Measurements from ENCODE around the gene BCHE. TPM values are rescaled to one million over a fixed set of nuclear protein-coding genes. Genes with fewer than 3 reads are reported as not detected.
A peak's percentile ranks its signal among the peaks of the same experiment; 100 is the strongest.

Gene BCHE
- total RNA-seq, 1 experiment from 2014 or later: not detected

DNA sequence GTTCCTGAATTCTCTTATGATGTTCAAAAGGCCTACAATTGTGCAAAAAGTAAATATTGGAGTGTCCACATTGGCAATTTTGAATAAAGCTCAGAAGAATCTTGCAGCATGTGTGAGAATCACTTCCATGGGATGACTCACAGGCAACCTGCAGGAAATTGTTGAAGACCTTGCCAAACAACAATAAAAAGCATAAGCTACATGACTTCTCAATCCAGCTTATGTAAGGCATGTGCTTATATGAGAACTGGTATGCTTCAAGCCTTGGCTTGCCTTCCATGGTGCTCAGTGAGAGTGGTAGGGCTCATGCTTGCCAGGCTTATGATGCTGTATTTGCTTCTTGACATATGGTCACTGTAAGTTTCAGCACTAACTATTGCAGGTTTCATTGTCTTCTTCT is 18.4 kb upstream of the BCHE start:
- H3K36me3 Mint-ChIP-seq (ENCODE audit: insufficient read depth, unreplicated experiment): no peaks in the 10 kb centered on the region
- intact Hi-C loops (cut with micrococcal nuclease; ENCODE audit: unreplicated experiment): no loop called here
- no peaks in the 10 kb centered on the region for H3K4me1 ChIP-seq
- BruUV-seq (replicated peaks): no TSS peak
- H3K9me3 ChIP-seq: no peaks in the 10 kb centered on the region
- H3K4me3 ChIP-seq (ENCODE audit: low read depth, low read length): no peak overlapping the region
- no peaks in the 10 kb centered on the region for H3K4me1 Mint-ChIP-seq (ENCODE audit: low read depth, unreplicated experiment)
- no peak overlapping the region for H3K4me3 Mint-ChIP-seq (ENCODE audit: unreplicated experiment)
- H3K27me3 Mint-ChIP-seq (ENCODE audit: insufficient read depth, unreplicated experiment): no peaks in the 10 kb centered on the region
- H3K27ac Mint-ChIP-seq (ENCODE audit: unreplicated experiment): no peak overlapping the region
- no peaks in the 10 kb centered on the region for H3K27me3 ChIP-seq (replicated peaks; ENCODE audit: control insufficient read depth, insufficient read depth, low read length)
- TF ChIP-seq CTCF (IDR thresholded peaks at IDR 0.05; ENCODE audit: insufficient read depth in 1 of 2, low read depth in 1 of 2, low read length in 1 of 2, severe bottlenecking in 1 of 2, unreplicated experiment in 1 of 2): no peak
- no peaks in the 10 kb centered on the region for H3K36me3 ChIP-seq (ENCODE audit: control insufficient read depth, insufficient read depth, low read length)
- no peaks in the 10 kb centered on the region for H3K9me3 Mint-ChIP-seq (ENCODE audit: unreplicated experiment)
- POLR2A ChIA-PET: no interaction called here
- CTCF ChIA-PET: interaction anchor here (0.6 kb wide), 1 partner anchor 52 kb away, joined by 4 read pairs; no protein-coding TSS in a partner anchor
- DNase-seq: no peak

GRCh38 chr3:165854696-165855095 is 17.5 kb upstream of the BCHE start:
- H3K4me1 Mint-ChIP-seq (ENCODE audit: low read depth, unreplicated experiment): no peaks in the 10 kb centered on the region
- no TSS peak for BruUV-seq (replicated peaks)
- ChIA-PET CTCF (no interaction called here), POLR2A (no interaction called here)
- peak; percentile 44 to 48 for TF ChIP-seq CTCF (IDR thresholded peaks at IDR 0.05; ENCODE audit: insufficient read depth in 1 of 2, low read depth in 1 of 2, low read length in 1 of 2, severe bottlenecking in 1 of 2, unreplicated experiment in 1 of 2)
- Histone ChIP-seq H3K27me3 (replicated peaks; ENCODE audit: control insufficient read depth, insufficient read depth, low read length) (no peaks in the 10 kb centered on the region), H3K4me3 (ENCODE audit: low read depth, low read length) (no peak overlapping the region), H3K9me3 (no peaks in the 10 kb centered on the region), H3K36me3 (ENCODE audit: control insufficient read depth, insufficient read depth, low read length) (no peaks in the 10 kb centered on the region), H3K4me1 (no peaks in the 10 kb centered on the region)
- H3K4me3 Mint-ChIP-seq (ENCODE audit: unreplicated experiment): no peak overlapping the region
- DNase-seq: no peak
- H3K27ac Mint-ChIP-seq (ENCODE audit: unreplicated experiment): no peak overlapping the region
- H3K9me3 Mint-ChIP-seq (ENCODE audit: unreplicated experiment): no peaks in the 10 kb centered on the region
- intact Hi-C loops (cut with micrococcal nuclease; ENCODE audit: unreplicated experiment): loop anchor here (1.0 to 5.0 kb wide), 2 partner anchors 1178 to 1498 kb away; no protein-coding TSS in a partner anchor
- no peaks in the 10 kb centered on the region for H3K27me3 Mint-ChIP-seq (ENCODE audit: insufficient read depth, unreplicated experiment)
- no peaks in the 10 kb centered on the region for H3K36me3 Mint-ChIP-seq (ENCODE audit: insufficient read depth, unreplicated experiment)

GRCh38 chr3:165852711-165853110 is 15.5 kb upstream of the BCHE start:
- H3K9me3 Mint-ChIP-seq (ENCODE audit: unreplicated experiment): no peaks in the 10 kb centered on the region
- Histone ChIP-seq H3K4me3 (ENCODE audit: low read depth, low read length) (no peak overlapping the region), H3K27me3 (replicated peaks; ENCODE audit: control insufficient read depth, insufficient read depth, low read length) (no peaks in the 10 kb centered on the region), H3K9me3 (no peaks in the 10 kb centered on the region), H3K36me3 (ENCODE audit: control insufficient read depth, insufficient read depth, low read length) (no peaks in the 10 kb centered on the region), H3K4me1 (no peaks in the 10 kb centered on the region)
- POLR2A ChIA-PET: no interaction called here
- H3K27me3 Mint-ChIP-seq (ENCODE audit: insufficient read depth, unreplicated experiment): no peaks in the 10 kb centered on the region
- H3K27ac Mint-ChIP-seq (ENCODE audit: unreplicated experiment): no peak overlapping the region
- BruUV-seq (replicated peaks): no TSS peak
- DNase-seq: no peak
- TF ChIP-seq CTCF (IDR thresholded peaks at IDR 0.05; ENCODE audit: insufficient read depth in 1 of 2, low read depth in 1 of 2, low read length in 1 of 2, severe bottlenecking in 1 of 2, unreplicated experiment in 1 of 2): no peak
- H3K4me3 Mint-ChIP-seq (ENCODE audit: unreplicated experiment): no peak overlapping the region
- no peaks in the 10 kb centered on the region for H3K4me1 Mint-ChIP-seq (ENCODE audit: low read depth, unreplicated experiment)
- intact Hi-C loops (cut with micrococcal nuclease; ENCODE audit: unreplicated experiment): loop anchor here (5.0 kb wide), 1 partner anchor 1500 kb away; no protein-coding TSS in a partner anchor
- H3K36me3 Mint-ChIP-seq (ENCODE audit: insufficient read depth, unreplicated experiment): no peaks in the 10 kb centered on the region
- CTCF ChIA-PET: no interaction called here
